Measurements from ENCODE around the gene MIA3. TPM values are rescaled to one million over a fixed set of nuclear protein-coding genes. Genes with fewer than 3 reads are reported as not detected.

The MIA3 gene
- total and polyA plus RNA-seq, 2 of the 4 experiments (the other 2 are of a cell fraction) = 35.0 to 45.4 TPM

- H3K9ac ChIP-seq (ENCODE audit: low read depth, low read length) = no peak overlapping the region
- no peak overlapping the region for H4K8ac ChIP-seq (ENCODE audit: low read depth in 2 of 2, low read length in 2 of 2)
- H3K4me3 ChIP-seq (ENCODE audit: insufficient read depth, low read depth, low read length) = no peak overlapping the region
- no peak overlapping the region for H2AFZ ChIP-seq (replicated peaks; ENCODE audit: low read length, poor library complexity)
- no peak overlapping the region for H2AK9ac ChIP-seq (replicated peaks; ENCODE audit: low read depth, low read length, poor library complexity)
- H3K9me3 ChIP-seq (ENCODE audit: control insufficient read depth, insufficient read depth, low read length) = no peaks in the 10 kb centered on the region
- H2BK20ac ChIP-seq (ENCODE audit: low read depth, low read length) = no peak overlapping the region
- no peaks in the 10 kb centered on the region for H3K9me1 ChIP-seq (ENCODE audit: insufficient read depth, low read length)
- H4K5ac ChIP-seq (ENCODE audit: low read depth, low read length) = no peak overlapping the region
- CTCF ChIA-PET = no interaction called here
- no peaks in the 10 kb centered on the region for H4K20me1 ChIP-seq (ENCODE audit: insufficient read depth, low read length)
- H3K27me3 ChIP-seq (ENCODE audit: control insufficient read depth, insufficient read depth, low read length) = no peaks in the 10 kb centered on the region
- no TSS peak for BruUV-seq (replicated peaks)
- peaks cover 0 to 8% of the 10 kb centered on the region in 2 experiments; a peak in 1 of 4 replicates for H3K79me1 ChIP-seq (ENCODE audit: low read depth in 1 of 2, low read length in 2 of 2)
- ATAC-seq (ENCODE audit: low read depth) = no peak
- H3K18ac ChIP-seq (ENCODE audit: low read depth, low read length) = no peak overlapping the region
- no peak overlapping the region for H3K4me2 ChIP-seq (ENCODE audit: low read depth, low read length)
- no peak overlapping the region for H3K4ac ChIP-seq (ENCODE audit: low read depth, low read length)
- peaks cover 48% of the 10 kb centered on the region for H3K36me3 ChIP-seq (ENCODE audit: control insufficient read depth, insufficient read depth, low read length)
- no peak overlapping the region for H3K14ac ChIP-seq (replicated peaks; ENCODE audit: low read depth, low read length)
- in situ Hi-C loops (cut with MboI; ENCODE audit: low sequenced_read_pairs) (no loop called here), intact Hi-C loops (cut with micrococcal nuclease) (loop anchor here (5.0 kb wide), 1 partner anchor 32 kb away; no protein-coding TSS in a partner anchor), dilution Hi-C loops (cut with HindIII; ENCODE audit: low sequenced_read_pairs, unreplicated experiment) (no loop called here)
- H2BK120ac ChIP-seq (ENCODE audit: low read depth, low read length) = no peak overlapping the region
- POLR2A ChIA-PET (ENCODE audit: unreplicated experiment) = no interaction called here
- no peak for TF ChIP-seq BHLHE40 (IDR thresholded peaks at IDR 0.05; ENCODE audit: low read depth, low read length)
- TF ChIP-seq MAFK (IDR thresholded peaks at IDR 0.05; ENCODE audit: low read depth, low read length) = no peak
- TF ChIP-seq CEBPB (IDR thresholded peaks at IDR 0.05; ENCODE audit: low read depth, low read length) = no peak
- TF ChIP-seq CTCF (conservative IDR thresholded peaks at IDR 0.05; ENCODE audit: low read depth, low read length) = no peak
- TF ChIP-seq, protein P1, sequence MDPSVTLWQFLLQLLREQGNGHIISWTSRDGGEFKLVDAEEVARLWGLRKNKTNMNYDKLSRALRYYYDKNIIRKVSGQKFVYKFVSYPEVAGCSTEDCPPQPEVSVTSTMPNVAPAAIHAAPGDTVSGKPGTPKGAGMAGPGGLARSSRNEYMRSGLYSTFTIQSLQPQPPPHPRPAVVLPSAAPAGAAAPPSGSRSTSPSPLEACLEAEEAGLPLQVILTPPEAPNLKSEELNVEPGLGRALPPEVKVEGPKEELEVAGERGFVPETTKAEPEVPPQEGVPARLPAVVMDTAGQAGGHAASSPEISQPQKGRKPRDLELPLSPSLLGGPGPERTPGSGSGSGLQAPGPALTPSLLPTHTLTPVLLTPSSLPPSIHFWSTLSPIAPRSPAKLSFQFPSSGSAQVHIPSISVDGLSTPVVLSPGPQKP (IDR thresholded peaks at IDR 0.05; ENCODE audit: borderline replicate concordance, low read depth, low read length) = no peak
- TF ChIP-seq SMC3 (IDR thresholded peaks at IDR 0.05; ENCODE audit: low read depth, low read length) = no peak
- no peak overlapping the region for H2AK5ac ChIP-seq (ENCODE audit: low read depth, low read length)
- no peak overlapping the region for H3K56ac ChIP-seq (ENCODE audit: extremely low read depth, insufficient read depth, low read length)
- H4K91ac ChIP-seq (ENCODE audit: insufficient read depth, low read depth, low read length) = no peak overlapping the region
- WGBS, 2 experiments (ENCODE audit: extremely low coverage in 2 of 2, insufficient read length in 1 of 2) = no CpG with 5 or more reads among the region's 5 CpGs
- H2BK5ac ChIP-seq (ENCODE audit: low read depth, low read length, poor library complexity, severe bottlenecking) = no peak overlapping the region
- H3K4me1 ChIP-seq (ENCODE audit: control insufficient read depth, insufficient read depth, low read length) = no peaks in the 10 kb centered on the region
- H3K23ac ChIP-seq (ENCODE audit: low read depth, low read length) = no peak overlapping the region
- no peak overlapping the region for H3K27ac ChIP-seq (ENCODE audit: insufficient read depth, low read length)
- no peak for DNase-seq
- no peak overlapping the region for H2BK15ac ChIP-seq (ENCODE audit: low read depth, low read length)
These were observed 37.0 kb downstream of the MIA3 start for GRCh38 chr1:222654849-222655248.
